Mucosa of descending colon (tissue), 3 donors: ENCODE results near the gene OSCAR. TPM values are rescaled to one million over a fixed set of nuclear protein-coding genes. Genes with fewer than 3 reads are reported as not detected.
A peak's percentile ranks its signal among the peaks of the same experiment; 100 is the strongest.

Experiments
- ATAC-seq: fragments of 200-7000 bp; cut with Tn5 transposase; one replicate; pipeline ENCODE4 v1.9.1; 2020; ENCODE audit warnings: mild to moderate bottlenecking, moderate library complexity
- DNase-seq, 3 donors: peaks; one replicate each; pipeline ENCODE4 v3.0.0-alpha.2; 2020
- H3K36me3 ChIP-seq: fragments of 200-600 bp; one replicate; pipeline ENCODE4 v1.8.0; 2021; ENCODE audit warnings: low read depth, mild to moderate bottlenecking
- H3K4me1 ChIP-seq: fragments of 200-600 bp; one replicate; pipeline ENCODE4 v1.8.0; 2021; ENCODE audit warnings: low read depth, mild to moderate bottlenecking
- H3K4me3 ChIP-seq: fragments of 200-600 bp; one replicate; pipeline ENCODE4 v1.8.0; 2021; ENCODE audit warnings: mild to moderate bottlenecking
- H3K9me3 ChIP-seq: fragments of 200-600 bp; one replicate; pipeline ENCODE4 v1.8.0; 2021; ENCODE audit warnings: mild to moderate bottlenecking
- CTCF ChIP-seq: fragments of 200-600 bp; IDR thresholded peaks from one replicate; pipeline ENCODE4 v1.8.0; 2022; ENCODE audit warnings: antibody characterized with exemption, mild to moderate bottlenecking
- intact Hi-C, 2 donors: fragments of 100-400 bp; cut with DNase I in 1 of 2; cut with micrococcal nuclease in 1 of 2; formaldehyde crosslinking; loops; one replicate each; pipeline versions ENCODE4 v1.11.0 to v1.11.1; 2022; cut with DNase I, micrococcal nuclease
- total RNA-seq, 3 donors: library from RNA; stranded (reverse); fragmentation: NEBNext Ultra II Directional in 2 of 3; extraction: Animal tissue kit (Norgen Biotek cat#: 25700) in 2 of 3; gene quantifications; one replicate each; pipeline versions ENCODE4 v1.2.1 to v1.2.4, GENCODE V29; 2021 to 2023
- donor health status: DM: no; HTN: no; CAD: no; lungs with moderate emphysema.
- donor health status: DM: no; HTN: no; CAD: no.
- donor health status: DM: no; HTN: yes; CAD: no.

The OSCAR gene
- total RNA-seq, 3 donors from 2014 or later, result 0.35 to 1.8 (median 1.4) TPM

- no peak for TF ChIP-seq CTCF
- no peaks in the 10 kb centered on the region for H3K36me3 ChIP-seq
- no peak overlapping the region for H3K4me3 ChIP-seq
- peak; percentile 27 for ATAC-seq
- DNase-seq, result peak in 1 of 3 donors; percentile 57
- intact Hi-C loops, result no loop called here
- no peaks in the 10 kb centered on the region for H3K4me1 ChIP-seq
- H3K9me3 ChIP-seq, result no peaks in the 10 kb centered on the region
These were observed 38.0 kb downstream of the OSCAR start for GRCh38 chr19:54062643-54063042.

GRCh38 chr19:54047616-54048015 is 53.0 kb downstream of the OSCAR start:
- TF ChIP-seq CTCF, result no peak
- H3K4me1 ChIP-seq, result no peaks in the 10 kb centered on the region
- intact Hi-C loops, result no loop called here
- no peak for DNase-seq
- H3K36me3 ChIP-seq, result no peaks in the 10 kb centered on the region
- H3K4me3 ChIP-seq, result no peak overlapping the region
- ATAC-seq, result no peak
- H3K9me3 ChIP-seq, result no peaks in the 10 kb centered on the region

- ATAC-seq, result no peak
- no peak overlapping the region for H3K4me3 ChIP-seq
- intact Hi-C loops, result no loop called here
- H3K9me3 ChIP-seq, result no peaks in the 10 kb centered on the region
- H3K4me1 ChIP-seq, result no peaks in the 10 kb centered on the region
- DNase-seq, result no peak
- no peaks in the 10 kb centered on the region for H3K36me3 ChIP-seq
- no peak for TF ChIP-seq CTCF
These were observed 54.8 kb downstream of the OSCAR start for GRCh38 chr19:54045771-54046170.

Other genes with a start within 250 kb of the OSCAR start
- gene MYADM, start 232.9 kb downstream of the OSCAR start, total RNA-seq, result 100 to 1,000 TPM in 1 of 3 donors, 10 to 100 TPM in 2; 47.0 to 193 (median 67.7) TPM
- gene PRKCG, start 218.6 kb downstream of the OSCAR start, total RNA-seq, result under 1 TPM in 2 of 3 donors, not detected in 1; 0.09 to 0.35 TPM
- gene CACNG7, start 191.5 kb downstream of the OSCAR start, total RNA-seq, result under 1 TPM in 1 of 3 donors, not detected in 2; 0.54 TPM
- gene CACNG8, start 137.9 kb downstream of the OSCAR start, total RNA-seq, result under 1 TPM in 2 of 3 donors, not detected in 1; 0.07 to 0.09 TPM
- gene CACNG6, start 109.2 kb downstream of the OSCAR start, total RNA-seq, result not detected
- gene VSTM1, start 36.9 kb downstream of the OSCAR start, total RNA-seq, result not detected
- not detected for gene TARM1, start 19.4 kb downstream of the OSCAR start, total RNA-seq
- 100 to 1,000 TPM in 2 of 3 donors, 10 to 100 TPM in 1; 93.4 to 155 (median 139) TPM for gene NDUFA3, start 2.1 kb upstream of the OSCAR start, total RNA-seq
- 10 to 100 TPM in 2 of 3 donors, 1 to 10 TPM in 1; 9.8 to 18.2 (median 15.3) TPM for gene TFPT, start 14.9 kb upstream of the OSCAR start, total RNA-seq
- 10 to 100 TPM; 34.3 to 54.6 (median 39.9) TPM for gene PRPF31, start 15.0 kb upstream of the OSCAR start, total RNA-seq
- gene CNOT3, start 37.0 kb upstream of the OSCAR start, total RNA-seq, result 10 to 100 TPM; 42.4 to 47.9 (median 43.7) TPM
- gene LENG1, start 58.9 kb upstream of the OSCAR start, total RNA-seq, result 10 to 100 TPM in 1 of 3 donors, 1 to 10 TPM in 2; 7.5 to 10.8 (median 8.0) TPM
- gene TMC4, start 72.4 kb upstream of the OSCAR start, total RNA-seq, result 100 to 1,000 TPM; 107 to 276 (median 178) TPM
- 100 to 1,000 TPM in 2 of 3 donors, 10 to 100 TPM in 1; 79.9 to 176 (median 113) TPM for gene MBOAT7, start 88.8 kb upstream of the OSCAR start, total RNA-seq
- gene TSEN34, start 90.5 kb upstream of the OSCAR start, total RNA-seq, result 10 to 100 TPM; 35.0 to 40.3 (median 35.2) TPM
- 1,000 to 10,000 TPM in 2 of 3 donors, 100 to 1,000 TPM in 1; 873 to 1,110 (median 1,027) TPM for gene RPS9, start 100.1 kb upstream of the OSCAR start, total RNA-seq
- gene LILRB3, start 122.2 kb upstream of the OSCAR start, total RNA-seq, result 1 to 10 TPM in 2 of 3 donors, under 1 TPM in 1; 0.67 to 7.7 (median 4.3) TPM
- gene LILRA6, start 142.0 kb upstream of the OSCAR start, total RNA-seq, result 1 to 10 TPM in 2 of 3 donors, not detected in 1; 2.4 to 3.5 TPM
- gene LILRB5, start 156.5 kb upstream of the OSCAR start, total RNA-seq, result 10 to 100 TPM in 2 of 3 donors, 1 to 10 TPM in 1; 5.4 to 17.5 (median 12.2) TPM
- gene LILRB2, start 180.3 kb upstream of the OSCAR start, total RNA-seq, result 1 to 10 TPM; 1.2 to 9.6 (median 4.7) TPM
- 1 to 10 TPM in 2 of 3 donors, under 1 TPM in 1; 0.72 to 4.7 (median 1.8) TPM for gene LILRA5, start 212.4 kb upstream of the OSCAR start, total RNA-seq
- gene LILRA4, start 238.4 kb upstream of the OSCAR start, total RNA-seq, result not detected